Neutrophil (primary cell): ENCODE results near the gene GFOD1.

Source experiments
- H3K27ac ChIP-seq: fragments of 200-600 bp; sonication (generic); 2 replicates; pipeline ENCODE4 v1.5.1; 2016; ENCODE audit warnings: mild to moderate bottlenecking, moderate library complexity
- H3K27me3 ChIP-seq: fragments of 200-600 bp; sonication (generic); 2 replicates; pipeline ENCODE4 v1.6.0; 2016; ENCODE audit warnings: mild to moderate bottlenecking
- H3K36me3 ChIP-seq: fragments of 200-600 bp; sonication (generic); 2 replicates; pipeline ENCODE4 v1.5.1; 2017
- H3K4me1 ChIP-seq, 2 experiments: fragments of 200-600 bp in 1 of 2; sonication (generic) in 1 of 2; 1 replicate in 1 of 2; 2 replicates in 1 of 2; pipeline versions ENCODE4 v1.5.1 to v1.6.1; 2013 to 2016; ENCODE audit warnings: low read depth in 1 of 2, low read length in 1 of 2, mild to moderate bottlenecking in 1 of 2, moderate library complexity in 1 of 2; ENCODE audit not compliant: control insufficient read depth in 1 of 2, insufficient read depth in 1 of 2
- H3K4me3 ChIP-seq, 2 experiments: fragments of 200-600 bp in 1 of 2; sonication (generic) in 1 of 2; 1 replicate in 1 of 2; 2 replicates in 1 of 2; pipeline ENCODE4 v1.5.1; 2013 to 2016; ENCODE audit warnings: low read depth in 1 of 2, low read length in 1 of 2, mild to moderate bottlenecking in 1 of 2, moderate library complexity in 1 of 2
- H3K9me3 ChIP-seq: fragments of 200-600 bp; sonication (generic); 2 replicates; pipeline ENCODE4 v1.5.1; 2016
- CTCF ChIP-seq: fragments of 200-600 bp; sonication (generic); IDR thresholded peaks from 2 replicates; pipeline ENCODE4 v1.5.1; 2016; ENCODE audit warnings: antibody characterized with exemption

GFOD1 gene

GRCh38 chr6:13528777-13529343, 41.5 kb upstream of the GFOD1 start:
- Histone ChIP-seq H3K27me3 (no peaks in the 10 kb centered on the region), H3K36me3 (no peaks in the 10 kb centered on the region), H3K9me3 (no peaks in the 10 kb centered on the region), H3K27ac (no peak overlapping the region), H3K4me1 (peaks cover 12 to 19% of the 10 kb centered on the region in 2 experiments), H3K4me3 (no peak overlapping the region)
- no peak for TF ChIP-seq CTCF

GRCh38 chr6:13528232-13528631, 40.8 kb upstream of the GFOD1 start:
- Histone ChIP-seq H3K9me3 (no peaks in the 10 kb centered on the region), H3K4me3 (no peak overlapping the region), H3K27ac (no peak overlapping the region), H3K36me3 (no peaks in the 10 kb centered on the region), H3K27me3 (no peaks in the 10 kb centered on the region), H3K4me1 (peaks cover 12 to 19% of the 10 kb centered on the region in 2 experiments)
- no peak for TF ChIP-seq CTCF

- H3K36me3 ChIP-seq: no peaks in the 10 kb centered on the region
- H3K4me1 ChIP-seq: peaks cover 12 to 19% of the 10 kb centered on the region in 2 experiments
- H3K27me3 ChIP-seq: no peaks in the 10 kb centered on the region
- H3K4me3 ChIP-seq: no peak overlapping the region
- TF ChIP-seq CTCF: no peak
- H3K9me3 ChIP-seq: no peaks in the 10 kb centered on the region
- H3K27ac ChIP-seq: no peak overlapping the region
These were observed 40.3 kb upstream of the GFOD1 start for GRCh38 chr6:13527671-13528056.

- no peaks in the 10 kb centered on the region for H3K36me3 ChIP-seq
- H3K9me3 ChIP-seq: no peaks in the 10 kb centered on the region
- no peak overlapping the region for H3K4me3 ChIP-seq
- no peak for TF ChIP-seq CTCF
- peak overlapping the region; percentile 46 for H3K27ac ChIP-seq
- H3K4me1 ChIP-seq: peaks cover 12 to 19% of the 10 kb centered on the region in 2 experiments
- H3K27me3 ChIP-seq: no peaks in the 10 kb centered on the region
These were observed 39.6 kb upstream of the GFOD1 start for GRCh38 chr6:13526727-13527670.

GRCh38 chr6:13526357-13526726, 38.9 kb upstream of the GFOD1 start:
- Histone ChIP-seq H3K36me3 (no peaks in the 10 kb centered on the region), H3K9me3 (no peaks in the 10 kb centered on the region), H3K27me3 (no peaks in the 10 kb centered on the region), H3K4me1 (peaks cover 12 to 19% of the 10 kb centered on the region in 2 experiments), H3K27ac (peak overlapping the region; percentile 46), H3K4me3 (no peak overlapping the region)
- TF ChIP-seq CTCF: no peak
